Measurements from ENCODE around the gene VEGFB.

VEGFB gene

DNA sequence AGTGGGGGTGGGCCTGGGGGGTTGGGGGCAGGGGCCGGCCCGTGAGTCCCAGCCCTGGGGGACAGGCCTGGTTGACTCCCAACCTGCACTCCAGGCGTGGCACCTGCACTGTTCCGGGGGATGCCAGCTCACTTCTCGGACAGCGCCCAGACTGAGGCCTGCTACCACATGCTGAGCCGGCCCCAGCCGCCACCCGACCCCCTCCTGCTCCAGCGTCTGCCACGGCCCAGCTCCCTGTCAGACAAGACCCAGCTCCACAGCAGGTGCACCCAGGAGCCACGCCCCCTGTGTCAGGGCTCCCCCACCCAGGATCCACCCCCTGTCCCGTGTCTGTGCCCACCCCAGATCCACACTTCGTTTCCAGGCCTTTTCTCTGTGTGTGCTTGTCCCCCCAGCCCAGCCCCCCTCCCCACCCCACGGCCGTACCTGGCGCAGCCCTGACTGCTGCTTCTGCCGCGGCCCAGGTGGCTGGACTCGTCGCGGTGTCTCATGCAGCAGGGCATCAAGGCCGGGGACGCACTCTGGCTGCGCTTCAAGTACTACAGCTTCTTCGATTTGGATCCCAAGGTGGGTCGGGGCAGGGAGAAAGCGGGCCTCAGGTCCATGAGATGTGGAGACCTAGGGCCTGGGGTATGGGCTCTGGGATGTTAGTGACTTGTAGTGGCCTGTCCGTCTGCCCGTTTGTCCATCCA is 23.1 kb upstream of the VEGFB start:
- no peak for DNase-seq

DNA sequence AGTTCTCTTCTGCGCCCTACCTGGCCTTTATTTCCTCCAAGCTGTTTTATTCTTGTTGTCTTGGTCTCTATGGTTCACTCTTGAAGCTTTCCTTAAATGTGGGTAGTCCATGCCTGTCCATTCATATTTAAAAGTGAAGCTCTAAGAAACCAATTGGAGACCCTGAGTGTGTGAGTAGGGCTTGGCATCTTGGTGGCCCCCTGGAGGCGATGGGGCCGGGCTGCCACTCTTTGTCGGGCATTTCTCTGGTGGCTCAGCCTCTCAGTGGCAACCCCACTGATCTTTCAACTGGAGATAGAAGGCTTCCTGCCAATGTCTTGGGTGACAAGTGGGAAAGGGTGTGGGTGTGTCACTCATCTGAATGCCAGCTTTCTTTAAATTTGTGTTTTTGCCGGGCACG is 17.5 kb upstream of the VEGFB start:
- no peak for DNase-seq

DNA sequence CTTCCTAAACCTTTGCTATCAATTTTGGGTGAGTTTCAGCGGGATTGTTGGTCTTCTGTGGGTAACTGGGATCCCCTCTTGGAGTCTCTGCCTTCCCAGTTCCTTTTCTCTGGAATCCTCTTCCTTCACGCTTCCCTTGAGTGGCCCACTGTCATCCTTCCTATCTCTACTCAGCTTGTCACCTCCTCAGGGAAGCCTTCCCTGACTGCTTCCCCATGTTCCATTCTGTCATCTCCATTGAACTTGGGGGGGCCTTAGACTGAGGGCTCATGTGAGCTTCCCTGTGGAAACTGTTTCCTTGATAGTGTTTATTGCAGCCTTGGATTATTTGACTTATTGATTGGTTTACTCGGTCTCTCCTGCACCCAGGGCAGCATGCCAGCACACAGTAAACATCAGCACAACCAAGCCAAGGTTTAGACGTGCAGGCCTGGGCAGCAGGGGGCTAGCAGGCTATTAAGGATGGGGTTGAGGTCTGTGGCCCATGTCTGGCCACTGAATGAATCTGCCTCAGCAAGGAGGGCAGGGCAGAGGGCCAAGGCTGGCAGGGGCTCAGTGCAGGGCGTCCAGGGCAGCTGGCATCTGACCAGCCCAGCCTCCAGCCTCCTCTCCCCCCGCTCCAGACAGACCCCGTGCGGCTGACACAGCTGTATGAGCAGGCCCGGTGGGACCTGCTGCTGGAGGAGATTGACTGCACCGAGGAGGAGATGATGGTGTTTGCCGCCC is 15.6 kb upstream of the VEGFB start:
- no peak for DNase-seq

GRCh38 chr11:64219354-64219684 is 15.1 kb upstream of the VEGFB start:
- no peak for DNase-seq

- no peak for DNase-seq
These were observed 14.6 kb upstream of the VEGFB start for GRCh38 chr11:64219755-64220154.

DNA sequence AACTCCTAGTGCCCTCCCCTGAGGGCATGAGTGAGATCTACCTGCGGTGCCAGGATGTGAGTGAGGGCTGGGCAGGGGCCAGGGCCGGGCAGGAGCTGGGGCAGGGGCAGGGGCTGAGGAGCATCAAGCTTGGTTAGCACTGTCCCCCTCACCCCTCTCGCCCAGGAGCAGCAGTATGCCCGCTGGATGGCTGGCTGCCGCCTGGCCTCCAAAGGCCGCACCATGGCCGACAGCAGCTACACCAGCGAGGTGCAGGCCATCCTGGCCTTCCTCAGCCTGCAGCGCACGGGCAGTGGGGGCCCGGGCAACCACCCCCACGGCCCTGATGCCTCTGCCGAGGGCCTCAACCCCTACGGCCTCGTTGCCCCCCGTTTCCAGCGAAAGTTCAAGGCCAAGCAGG is 14.1 kb upstream of the VEGFB start:
- DNase-seq, result no peak

GRCh38 chr11:64220798-64221197 is 13.6 kb upstream of the VEGFB start:
- no peak for DNase-seq

DNA sequence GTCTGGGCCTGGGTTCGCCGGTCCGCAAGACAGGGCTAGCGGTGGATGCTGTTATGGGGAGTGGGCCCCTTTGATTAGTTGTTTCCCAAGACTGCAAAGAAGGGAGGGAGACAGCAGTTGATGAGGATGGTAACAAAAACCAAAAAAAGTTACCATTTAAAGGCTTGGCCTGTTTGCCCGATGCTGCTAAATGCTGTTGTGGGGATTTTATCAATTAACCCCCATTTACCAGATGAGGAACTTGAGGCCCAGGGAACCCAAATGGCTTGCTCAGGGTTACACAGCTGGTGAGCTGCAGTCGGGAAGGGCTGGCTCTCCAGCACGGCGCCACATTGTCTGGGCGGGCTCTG is 11.8 kb upstream of the VEGFB start:
- no peak for DNase-seq

DNA sequence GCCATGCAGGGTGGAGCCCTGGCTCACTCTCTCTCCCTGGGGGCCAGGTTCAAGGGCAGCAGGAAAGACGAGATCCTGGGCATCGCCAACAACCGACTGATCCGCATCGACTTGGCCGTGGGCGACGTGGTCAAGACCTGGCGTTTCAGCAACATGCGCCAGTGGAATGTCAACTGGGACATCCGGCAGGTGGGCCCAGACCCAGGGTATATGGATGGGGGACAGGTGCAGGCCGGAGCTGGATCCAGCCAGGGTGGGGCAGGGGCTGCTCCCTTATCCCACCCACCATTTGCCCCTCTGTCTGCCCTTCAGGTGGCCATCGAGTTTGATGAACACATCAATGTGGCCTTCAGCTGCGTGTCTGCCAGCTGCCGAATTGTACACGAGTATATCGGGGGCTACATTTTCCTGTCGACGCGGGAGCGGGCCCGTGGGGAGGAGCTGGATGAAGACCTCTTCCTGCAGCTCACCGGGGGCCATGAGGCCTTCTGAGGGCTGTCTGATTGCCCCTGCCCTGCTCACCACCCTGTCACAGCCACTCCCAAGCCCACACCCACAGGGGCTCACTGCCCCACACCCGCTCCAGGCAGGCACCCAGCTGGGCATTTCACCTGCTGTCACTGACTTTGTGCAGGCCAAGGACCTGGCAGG is 11.3 kb upstream of the VEGFB start:
- DNase-seq, result no peak

- no peak for DNase-seq
These were observed 10.1 kb upstream of the VEGFB start for GRCh38 chr11:64224151-64224890.

DNA sequence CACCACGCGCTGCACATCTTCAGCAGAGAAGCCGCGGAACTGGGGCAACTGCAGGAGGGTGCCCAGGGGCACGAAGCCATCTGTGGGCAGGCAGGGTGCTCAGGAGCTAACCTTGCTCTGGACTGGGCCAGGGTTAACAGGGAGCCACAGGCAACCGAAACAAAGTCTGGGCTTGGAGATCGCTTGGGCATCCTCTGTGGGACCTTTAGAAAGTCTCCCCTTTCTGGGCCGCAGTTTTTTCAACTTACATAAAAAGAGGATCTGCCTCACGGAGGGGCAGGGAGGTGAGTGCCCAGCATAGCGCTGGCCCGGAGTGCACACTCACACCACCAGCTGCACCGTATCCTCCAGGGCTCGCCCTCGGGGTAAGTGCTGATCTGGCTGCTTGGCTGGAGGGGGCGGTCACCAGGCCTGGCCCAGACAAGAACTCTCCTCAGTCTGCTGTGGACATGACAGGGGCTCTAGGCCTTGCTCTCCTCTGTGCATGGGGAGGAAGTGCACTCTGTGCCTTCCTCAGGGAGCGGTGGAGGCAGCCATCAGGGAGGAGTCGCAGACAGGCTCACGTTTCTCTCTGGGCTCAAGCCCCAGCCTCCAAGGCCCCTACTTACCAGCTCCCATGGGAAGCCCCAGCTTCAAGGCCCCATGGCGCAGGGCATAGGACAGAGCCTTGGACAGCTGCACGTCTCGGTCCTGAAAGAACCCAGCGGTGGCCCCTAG is 9.3 kb upstream of the VEGFB start:
- no peak for DNase-seq

- peak; percentile 92 for DNase-seq
These were observed 8.5 kb upstream of the VEGFB start, which contains the start of the genes NUDT22 and TRPT1 for GRCh38 chr11:64225608-64226506. TSS of gene NUDT22 (plus strand) at chr11:64226274. CDS start at chr11:64226653, 379 bp downstream. TSS of gene TRPT1 (minus strand) at chr11:64226186. CDS start at chr11:64225860, 326 bp downstream.

- DNase-seq, result peak; percentile 73
These were observed 7.8 kb upstream of the VEGFB start for GRCh38 chr11:64226507-64227051.

DNA sequence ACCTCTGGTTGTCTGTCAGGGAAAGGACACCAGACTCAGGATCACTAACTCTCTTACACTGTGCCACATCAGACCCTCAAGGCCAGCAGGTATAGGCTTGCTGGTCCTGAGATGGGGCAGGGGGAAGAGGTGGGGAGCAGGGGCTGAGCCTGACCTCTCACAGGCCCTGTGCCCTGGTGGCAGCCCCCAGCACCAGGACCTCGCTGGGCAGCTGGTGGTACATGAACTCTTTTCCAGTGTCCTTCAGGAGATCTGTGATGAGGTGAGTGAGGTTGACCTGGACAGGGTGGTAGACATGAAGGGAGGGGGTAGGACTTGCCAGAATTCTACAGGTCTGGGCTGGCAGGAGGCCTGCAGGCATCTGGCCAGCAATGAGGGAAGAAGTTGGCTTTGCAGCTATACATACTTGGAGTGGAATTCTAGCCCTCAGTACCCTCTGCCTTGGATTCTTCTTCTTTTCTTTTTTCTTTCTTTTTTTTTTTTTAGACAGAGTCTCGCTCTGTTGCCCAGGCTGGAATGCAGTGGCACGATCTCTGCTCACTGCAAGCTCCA is 6.9 kb upstream of the VEGFB start:
- no peak for DNase-seq

DNA sequence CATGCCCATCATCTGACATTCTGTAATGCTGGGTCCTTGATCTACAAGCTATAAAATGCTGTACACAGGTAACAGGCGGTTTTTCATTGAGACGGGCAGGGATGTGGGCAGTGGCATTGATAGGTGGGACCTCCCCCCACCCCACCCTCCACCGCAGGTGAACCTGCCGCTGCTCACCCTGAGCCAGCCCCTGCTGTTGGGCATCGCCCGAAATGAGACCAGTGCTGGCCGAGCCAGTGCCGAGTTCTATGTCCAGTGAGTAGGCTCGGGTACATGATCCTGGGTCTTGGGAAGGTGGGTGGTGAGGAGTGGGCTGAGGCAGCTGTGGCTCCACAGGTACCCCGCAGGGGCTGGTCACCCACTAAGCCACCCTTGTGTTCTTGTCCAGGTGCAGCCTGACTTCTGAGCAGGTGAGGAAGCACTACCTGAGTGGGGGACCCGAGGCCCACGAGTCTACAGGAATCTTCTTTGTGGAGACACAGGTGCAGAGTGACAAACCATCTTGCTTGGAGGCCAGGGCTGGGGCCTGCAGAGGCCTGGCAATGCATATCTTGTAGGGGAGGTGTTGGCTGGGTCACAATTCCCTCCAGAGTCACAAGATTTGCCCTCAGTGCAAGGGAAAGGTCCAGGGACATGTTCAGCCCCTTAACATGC is 5.2 kb upstream of the VEGFB start:
- DNase-seq, result no peak

DNA sequence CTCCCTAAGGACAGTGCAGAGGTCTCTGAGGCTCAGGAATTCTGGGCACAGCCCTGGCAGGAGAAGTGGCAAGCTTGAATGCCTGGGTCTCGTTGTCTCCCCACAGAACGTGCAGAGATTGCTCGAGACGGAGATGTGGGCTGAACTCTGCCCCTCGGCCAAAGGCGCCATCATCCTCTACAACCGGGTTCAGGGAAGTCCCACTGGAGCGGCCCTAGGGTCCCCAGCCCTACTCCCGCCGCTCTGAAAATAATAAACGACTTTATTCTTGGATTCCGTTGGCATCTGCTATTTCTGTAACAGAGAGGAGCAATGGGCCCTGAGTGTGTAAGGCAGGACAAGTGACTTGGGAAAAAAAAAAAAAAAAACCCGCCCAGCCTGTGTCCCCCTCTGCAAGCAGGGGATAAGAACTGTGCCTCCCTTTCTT is 4.6 kb upstream of the VEGFB start:
- no peak for DNase-seq

GRCh38 chr11:64230171-64230984 is 4.0 kb upstream of the VEGFB start, which contains the start of gene DNAJC4:
TSS of gene DNAJC4 (plus strand) at chr11:64230548. CDS start at chr11:64230855, 307 bp downstream.
- peak; percentile 90 for DNase-seq

GRCh38 chr11:64230985-64231365 is 3.4 kb upstream of the VEGFB start:
- no peak for DNase-seq

DNA sequence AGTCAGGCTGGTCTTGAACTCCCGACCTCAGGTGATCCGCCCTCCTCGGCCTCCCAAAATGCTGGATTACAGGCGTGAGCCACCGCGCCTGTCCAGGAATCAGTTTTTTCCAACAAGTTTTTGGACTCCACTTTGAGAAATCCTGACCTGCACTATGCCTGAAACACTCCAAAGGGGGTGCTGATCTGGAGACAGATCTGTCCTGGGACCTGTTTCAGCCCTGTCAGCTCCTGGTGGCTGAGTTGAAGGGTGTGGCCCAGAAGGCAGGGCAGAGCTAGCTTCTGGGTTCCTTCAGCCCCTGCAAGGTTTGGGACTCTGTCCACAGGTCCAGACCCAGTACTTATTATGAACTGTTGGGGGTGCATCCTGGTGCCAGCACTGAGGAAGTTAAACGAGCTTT is 2.8 kb upstream of the VEGFB start:
- no peak for DNase-seq
